Vagina (tissue), 2 donors: ENCODE results near the gene GBGT1.

Experiments
- CTCF ChIP-seq, 3 experiments: fragments of 450-650 bp in 2 of 3; fragments of 200-600 bp in 1 of 3; sonication (generic) in 1 of 3; IDR thresholded peaks; one replicate each; pipeline ENCODE4 v1.5.1; 2017 to 2019; ENCODE audit warnings: antibody characterized with exemption in 3 of 3, mild to moderate bottlenecking in 2 of 3, moderate library complexity in 2 of 3
- POLR2AphosphoS5 ChIP-seq, 2 donors: sonication (generic); formaldehyde crosslinking; IDR thresholded peaks; one replicate each; pipeline ENCODE4 v1.9.0; 2017; ENCODE audit warnings: antibody characterized with exemption in 2 of 2, mild to moderate bottlenecking in 2 of 2, low read depth in 1 of 2; ENCODE audit not compliant: insufficient read depth in 1 of 2

GRCh38 chr9:133140174-133140505, 23.6 kb downstream of the GBGT1 start:
- TF ChIP-seq POLR2AphosphoS5 (IDR thresholded peaks at IDR 0.05; ENCODE audit: insufficient read depth in 1 of 2, low read depth in 1 of 2) (no peak), CTCF (IDR thresholded peaks at IDR 0.05) (no peak)
